SH-SY5Y (cell line): ENCODE results near the gene RANBP17.

Experiments used
- GATA2 ChIP-seq: IDR thresholded peaks from 2 replicates; pipeline ENCODE4 v1.6.1; 2011; ENCODE audit warnings: mild to moderate bottlenecking, low read depth, low read length
- GATA3 ChIP-seq: IDR thresholded peaks from 2 replicates; pipeline ENCODE4 v1.6.1; 2011; ENCODE audit warnings: low read depth, mild to moderate bottlenecking, low read length, moderate library complexity

GRCh38 chr5:171340491-171340890, 478.7 kb downstream of the RANBP17 start:
- TF ChIP-seq GATA3, result no peak
- TF ChIP-seq GATA2, result no peak
